ENCODE data around the gene SYNGR4. TPM values are rescaled to one million over a fixed set of nuclear protein-coding genes. Genes with fewer than 3 reads are reported as not detected.

SYNGR4 gene
- polyA plus RNA-seq, 1 experiment = not detected

GRCh38 chr19:48405010-48405659, 41.0 kb downstream of the SYNGR4 start:
- ChIA-PET POLR2A (no interaction called here), CTCF (interaction anchor here (1.4 to 5.4 kb wide), 3 partner anchors 14 to 40 kb away, joined by 9 to 42 read pairs (median 9); partner anchors contain the start of gene KDELR1)
- Histone ChIP-seq H3K9me3 (ENCODE audit: control insufficient read depth, insufficient read depth, low read length) (no peaks in the 10 kb centered on the region; the same call in none of the 2 replicates), H3K4me3 (ENCODE audit: low read depth, low read length) (no peak overlapping the region), H3K27me3 (ENCODE audit: control insufficient read depth, insufficient read depth, low read length) (no peaks in the 10 kb centered on the region), H3K27ac (ENCODE audit: low read depth, low read length) (no peak overlapping the region)
- no peak for DNase-seq (ENCODE audit: low read depth, low spot score)
- TF ChIP-seq, protein P1, sequence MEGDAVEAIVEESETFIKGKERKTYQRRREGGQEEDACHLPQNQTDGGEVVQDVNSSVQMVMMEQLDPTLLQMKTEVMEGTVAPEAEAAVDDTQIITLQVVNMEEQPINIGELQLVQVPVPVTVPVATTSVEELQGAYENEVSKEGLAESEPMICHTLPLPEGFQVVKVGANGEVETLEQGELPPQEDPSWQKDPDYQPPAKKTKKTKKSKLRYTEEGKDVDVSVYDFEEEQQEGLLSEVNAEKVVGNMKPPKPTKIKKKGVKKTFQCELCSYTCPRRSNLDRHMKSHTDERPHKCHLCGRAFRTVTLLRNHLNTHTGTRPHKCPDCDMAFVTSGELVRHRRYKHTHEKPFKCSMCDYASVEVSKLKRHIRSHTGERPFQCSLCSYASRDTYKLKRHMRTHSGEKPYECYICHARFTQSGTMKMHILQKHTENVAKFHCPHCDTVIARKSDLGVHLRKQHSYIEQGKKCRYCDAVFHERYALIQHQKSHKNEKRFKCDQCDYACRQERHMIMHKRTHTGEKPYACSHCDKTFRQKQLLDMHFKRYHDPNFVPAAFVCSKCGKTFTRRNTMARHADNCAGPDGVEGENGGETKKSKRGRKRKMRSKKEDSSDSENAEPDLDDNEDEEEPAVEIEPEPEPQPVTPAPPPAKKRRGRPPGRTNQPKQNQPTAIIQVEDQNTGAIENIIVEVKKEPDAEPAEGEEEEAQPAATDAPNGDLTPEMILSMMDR (IDR thresholded peaks at IDR 0.05; ENCODE audit: low read depth, low read length) = no peak

DNA sequence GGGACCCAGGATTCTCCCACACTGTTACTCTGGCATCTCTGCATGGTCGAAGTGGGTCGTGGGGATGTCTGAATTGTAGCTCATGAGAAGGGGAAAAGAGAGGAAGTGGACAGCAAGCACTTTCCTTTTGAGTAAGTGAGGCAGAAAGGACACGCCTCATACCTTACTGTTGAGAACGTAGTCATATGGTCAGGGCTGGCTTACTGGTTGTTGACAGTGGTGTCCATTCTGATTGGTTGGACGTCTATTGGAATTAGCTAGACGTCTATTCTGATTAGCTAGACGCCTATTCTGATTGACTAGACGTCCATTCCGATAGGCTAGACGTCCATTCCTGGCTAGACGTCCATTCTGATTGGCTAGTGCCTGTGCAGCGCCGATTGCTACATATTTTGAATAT, 41.7 kb downstream of the SYNGR4 start:
- TF ChIP-seq, protein P1 (IDR thresholded peaks at IDR 0.05; ENCODE audit: low read depth, low read length) = no peak
- CTCF ChIA-PET = interaction anchor here (1.4 kb wide), 1 partner anchor 15 kb away, joined by 9 read pairs; the partner anchor contains the start of gene KDELR1

DNA sequence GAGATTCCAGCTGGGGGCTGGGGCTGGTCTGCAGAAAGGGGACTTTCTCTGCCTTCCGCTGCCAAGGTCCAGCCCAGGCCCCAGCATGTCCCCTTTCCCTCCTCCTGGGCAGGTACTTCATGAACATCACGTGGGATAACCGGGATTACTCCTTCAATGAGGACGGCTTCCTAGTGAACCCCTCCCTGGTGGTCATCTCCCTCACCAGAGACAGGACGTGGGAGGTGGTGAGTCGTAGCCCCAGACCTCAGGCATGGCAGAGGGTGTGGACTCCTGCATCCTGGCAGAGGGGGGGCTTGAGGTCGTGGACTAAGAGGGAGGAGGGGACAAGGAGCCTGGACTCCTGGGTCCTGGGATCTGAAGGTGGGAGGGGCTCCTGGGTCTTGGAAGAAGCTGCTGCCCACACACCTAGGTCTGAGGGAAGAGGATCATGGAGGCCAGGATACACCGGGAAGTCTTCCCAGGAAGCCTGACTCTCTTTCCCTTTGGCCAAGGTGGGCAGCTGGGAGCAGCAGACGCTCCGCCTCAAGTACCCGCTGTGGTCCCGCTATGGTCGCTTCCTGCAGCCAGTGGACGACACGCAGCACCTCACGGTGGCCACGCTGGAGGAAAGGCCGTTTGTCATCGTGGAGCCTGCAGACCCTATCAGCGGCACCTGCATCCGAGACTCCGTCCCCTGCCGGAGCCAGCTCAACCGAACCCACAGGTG, 49.9 kb downstream of the SYNGR4 start:
- ChIA-PET CTCF (interaction anchor here (0.5 to 0.7 kb wide), 3 partner anchors 10 to 170 kb away, joined by 4 to 8 read pairs (median 4); no protein-coding TSS in a partner anchor), POLR2A (no interaction called here)
- no peak overlapping the region for H3K27ac ChIP-seq (ENCODE audit: low read depth, low read length)
- TF ChIP-seq, protein P1 (IDR thresholded peaks at IDR 0.05; ENCODE audit: low read depth, low read length) = no peak
- H3K4me3 ChIP-seq (ENCODE audit: low read depth, low read length) = no peak overlapping the region
- no peaks in the 10 kb centered on the region; the same call in 1 of the 2 replicates for H3K9me3 ChIP-seq (ENCODE audit: control insufficient read depth, insufficient read depth, low read length)
- DNase-seq (ENCODE audit: low read depth, low spot score) = no peak
- no peaks in the 10 kb centered on the region for H3K27me3 ChIP-seq (ENCODE audit: control insufficient read depth, insufficient read depth, low read length)

More for the DNA sequence above, 41.7 kb downstream of the SYNGR4 start:
- POLR2A ChIA-PET = no interaction called here
- DNase-seq (ENCODE audit: low read depth, low spot score) = no peak
- Histone ChIP-seq H3K27ac (ENCODE audit: low read depth, low read length) (peak overlapping the region; percentile 21), H3K9me3 (ENCODE audit: control insufficient read depth, insufficient read depth, low read length) (no peaks in the 10 kb centered on the region; the same call in 1 of the 2 replicates), H3K27me3 (ENCODE audit: control insufficient read depth, insufficient read depth, low read length) (no peaks in the 10 kb centered on the region), H3K4me3 (ENCODE audit: low read depth, low read length) (no peak overlapping the region)

GRCh38 chr19:48415395-48415794, 51.2 kb downstream of the SYNGR4 start:
- no peaks in the 10 kb centered on the region for H3K27me3 ChIP-seq (ENCODE audit: control insufficient read depth, insufficient read depth, low read length)
- DNase-seq (ENCODE audit: low read depth, low spot score) = no peak
- no peaks in the 10 kb centered on the region; the same call in 1 of the 2 replicates for H3K9me3 ChIP-seq (ENCODE audit: control insufficient read depth, insufficient read depth, low read length)
- H3K27ac ChIP-seq (ENCODE audit: low read depth, low read length) = no peak overlapping the region
- TF ChIP-seq, protein P1 (IDR thresholded peaks at IDR 0.05; ENCODE audit: low read depth, low read length) = no peak
- no peak overlapping the region for H3K4me3 ChIP-seq (ENCODE audit: low read depth, low read length)
- ChIA-PET POLR2A (no interaction called here), CTCF (no interaction called here)

- DNase-seq (ENCODE audit: low read depth, low spot score) = no peak
- POLR2A ChIA-PET = no interaction called here
- no peaks in the 10 kb centered on the region for H3K27me3 ChIP-seq (ENCODE audit: control insufficient read depth, insufficient read depth, low read length)
- CTCF ChIA-PET = no interaction called here
- no peak overlapping the region for H3K27ac ChIP-seq (ENCODE audit: low read depth, low read length)
- H3K9me3 ChIP-seq (ENCODE audit: control insufficient read depth, insufficient read depth, low read length) = no peaks in the 10 kb centered on the region; the same call in 1 of the 2 replicates
- TF ChIP-seq, protein P1 (IDR thresholded peaks at IDR 0.05; ENCODE audit: low read depth, low read length) = no peak
- no peak overlapping the region for H3K4me3 ChIP-seq (ENCODE audit: low read depth, low read length)
These were observed 51.6 kb downstream of the SYNGR4 start for GRCh38 chr19:48415806-48416221.
